Esophagus squamous epithelium (tissue), 5 donors: ENCODE data around the gene KIR3DL3. TPM values are rescaled to one million over a fixed set of nuclear protein-coding genes. Genes with fewer than 3 reads are reported as not detected.
"Not testable (repeated sequence)": the region's sequence is repeated elsewhere in the genome, so short reads cannot be mapped to it uniquely, and the experiment has no call there.

Experiments used
- DNase-seq: peaks from one replicate; lab custom pipeline; 2025; lab: John Stamatoyannopoulos, UW
- H3K27ac ChIP-seq, 4 donors: fragments of 200-600 bp; sonication (generic); one replicate each; pipeline ENCODE4 v1.5.1; 2016 to 2019; ENCODE audit warnings: mild to moderate bottlenecking in 1 of 4
- H3K27me3 ChIP-seq, 4 donors: fragments of 200-600 bp; sonication (generic); 1 replicate in 3 of 4; 2 replicates in 1 of 4; pipeline versions ENCODE4 v1.5.1 to v1.6.0; 2017 to 2021; ENCODE audit warnings: antibody characterized with exemption in 1 of 4
- H3K36me3 ChIP-seq, 3 donors: fragments of 200-600 bp; sonication (generic); one replicate each; pipeline ENCODE4 v1.5.1; 2016 to 2019
- H3K4me1 ChIP-seq, 3 donors: fragments of 200-600 bp; sonication (generic); one replicate each; pipeline ENCODE4 v1.5.1; 2017 to 2019
- H3K4me3 ChIP-seq, 4 donors: fragments of 200-600 bp; sonication (generic); 1 replicate in 3 of 4; 2 replicates in 1 of 4; pipeline ENCODE4 v1.5.1; 2016 to 2019; ENCODE audit warnings: mild to moderate bottlenecking in 2 of 4, moderate library complexity in 1 of 4
- H3K9me3 ChIP-seq, 3 donors: fragments of 200-600 bp; sonication (generic); one replicate each; pipeline ENCODE4 v1.5.1; 2016 to 2019
- CTCF ChIP-seq, 6 experiments: fragments of 450-650 bp in 4 of 6; fragments of 200-600 bp in 2 of 6; sonication (generic) in 2 of 6; IDR thresholded peaks; one replicate each; pipeline ENCODE4 v1.5.1; 2016 to 2019; ENCODE audit warnings: antibody characterized with exemption in 6 of 6, mild to moderate bottlenecking in 4 of 6, moderate library complexity in 4 of 6
- POLR2A ChIP-seq, 4 donors: fragments of 450-650 bp; IDR thresholded peaks; one replicate each; pipeline ENCODE4 v1.6.1; 2017; ENCODE audit warnings: antibody characterized with exemption in 4 of 4, mild to moderate bottlenecking in 4 of 4, moderate library complexity in 3 of 4
- WGBS, 2 donors: methylation state at CpG; one replicate each; pipeline ENCODE4 v1.1.5; 2018; 5-methylcytosine and 5-hydroxymethylcytosine counted together
- intact Hi-C: fragments of 100-400 bp; cut with DNase I; formaldehyde crosslinking; loops from one replicate; pipeline ENCODE4 v1.15.0; 2022
- total RNA-seq, 4 donors: library from RNA; depleted of rRNA; stranded (reverse); fragments of >200 nt; gene quantifications; one replicate each; pipeline ENCODE4 v1.1.0, GENCODE V29; 2016
- donor health status: DM: yes; HTN: yes; CAD: no.

Gene KIR3DL3
- not detected for total RNA-seq

DNA sequence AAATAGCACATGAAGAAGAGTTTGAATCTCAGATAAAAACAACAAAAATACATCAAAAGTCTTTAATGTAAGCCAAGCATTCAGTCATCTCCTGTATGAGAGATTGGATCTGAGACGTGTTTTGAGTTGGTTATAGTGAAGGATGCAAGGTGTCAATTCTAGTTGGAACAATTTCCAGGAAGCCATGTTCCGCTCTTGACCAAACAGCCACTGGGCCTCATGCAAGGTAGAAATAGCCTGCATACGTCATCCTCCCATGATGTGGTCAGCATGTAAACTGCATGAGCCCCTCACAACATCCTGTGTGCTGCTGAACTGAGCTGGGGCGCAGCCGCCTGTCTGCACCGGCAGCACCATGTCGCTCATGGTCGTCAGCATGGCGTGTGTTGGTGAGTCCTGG lies at the start of gene KIR3DL3:
TSS of gene KIR3DL3 (plus strand) at position 301 of the 400 bp plus-strand sequence. CDS start at position 356, 55 bp downstream.
- Histone ChIP-seq H3K27me3 (no peaks in the 10 kb centered on the region), H3K9me3 (peaks cover 0 to 15% (median 3%) of the 10 kb centered on the region in 3 donors), H3K36me3 (no peaks in the 10 kb centered on the region), H3K27ac (no peak within 1 kb of the TSS), H3K4me1 (no peaks in the 10 kb centered on the region), H3K4me3 (no peak within 1 kb of the TSS)
- 73 to 82% methylated on average over 3 to 7 of the region's 9 CpGs for WGBS, 2 donors
- intact Hi-C loops = no loop called here
- DNase-seq = no peak
- no peak for TF ChIP-seq POLR2A (IDR thresholded peaks at IDR 0.05)
- no peak for TF ChIP-seq CTCF (IDR thresholded peaks at IDR 0.05)

DNA sequence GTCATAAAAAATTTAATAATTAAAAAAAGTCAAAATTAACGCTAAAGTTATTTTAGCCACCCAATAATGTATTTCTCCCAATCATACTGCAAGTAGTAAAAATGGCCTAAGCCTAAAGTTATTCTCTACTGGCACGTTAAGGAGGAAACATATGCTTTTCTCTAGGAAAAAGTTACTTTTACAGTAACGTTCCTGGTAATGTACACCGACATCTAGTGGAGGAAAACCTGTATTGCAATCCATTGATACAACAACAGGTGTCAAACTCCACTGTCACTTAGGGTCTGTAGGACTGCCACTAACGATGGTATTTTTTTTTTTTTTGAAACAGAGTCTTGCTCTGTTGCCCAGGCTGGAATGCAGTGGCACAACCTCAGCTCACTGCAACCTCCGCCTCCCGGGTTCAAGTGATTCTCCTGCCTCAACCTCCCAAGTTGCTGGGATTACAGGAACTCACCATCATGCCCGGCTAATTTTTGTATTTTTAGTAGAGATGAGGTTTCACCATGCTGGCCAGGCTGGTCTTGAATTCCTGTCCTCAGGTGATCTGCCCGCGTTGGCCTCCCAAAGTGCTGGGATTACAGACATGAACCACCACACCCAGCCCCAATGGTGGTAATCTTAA lies 47.9 kb upstream of the KIR3DL3 start:
- not testable (repeated sequence) for H3K4me3 ChIP-seq, DNase-seq, H3K4me1 ChIP-seq, H3K27ac ChIP-seq, H3K36me3 ChIP-seq, H3K9me3 ChIP-seq
- peaks cover 0 to 17% (median 2%) of the 10 kb centered on the region in 4 donors for H3K27me3 ChIP-seq
- TF ChIP-seq CTCF (IDR thresholded peaks at IDR 0.05) = peak; percentile 61 to 81 (median 66)
- WGBS, 2 donors = 18 to 21% methylated on average over 10 of the region's 10 CpGs
- intact Hi-C loops = loop anchor here (5.0 kb wide), 1 partner anchor 194 kb away; no protein-coding TSS in a partner anchor

DNA sequence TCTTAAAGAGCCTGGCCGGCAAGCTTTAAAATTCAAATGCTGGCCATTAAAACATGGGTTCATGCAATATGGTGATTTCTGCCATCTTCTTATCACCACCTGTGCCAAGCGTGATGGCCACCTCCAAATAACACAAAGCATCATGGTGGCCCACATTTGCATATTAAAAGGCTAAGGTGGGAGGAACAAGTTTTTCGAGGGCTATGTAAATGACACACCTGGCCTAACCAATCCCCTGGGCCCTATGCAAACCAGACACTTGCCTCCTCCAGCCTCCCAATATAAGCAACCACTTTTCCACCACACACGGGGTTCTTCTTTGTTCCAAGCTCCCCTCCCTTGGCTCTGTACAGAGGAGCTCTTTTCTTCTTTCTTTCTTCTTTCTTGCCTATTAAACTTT lies 47.0 kb upstream of the KIR3DL3 start:
- no peak overlapping the region for H3K27ac ChIP-seq
- no peaks in the 10 kb centered on the region for H3K4me1 ChIP-seq
- no peaks in the 10 kb centered on the region for H3K36me3 ChIP-seq
- TF ChIP-seq POLR2A (IDR thresholded peaks at IDR 0.05) (no peak), CTCF (IDR thresholded peaks at IDR 0.05) (no peak)
- DNase-seq = no peak
- intact Hi-C loops = loop anchor here (5.0 kb wide), 1 partner anchor 195 kb away; no protein-coding TSS in a partner anchor
- no peaks in the 10 kb centered on the region for H3K9me3 ChIP-seq
- WGBS, 2 donors = 47 to 56% methylated on average over 4 of the region's 4 CpGs
- no peak overlapping the region for H3K4me3 ChIP-seq
- H3K27me3 ChIP-seq = peaks cover 0 to 15% (median 2%) of the 10 kb centered on the region in 4 donors

DNA sequence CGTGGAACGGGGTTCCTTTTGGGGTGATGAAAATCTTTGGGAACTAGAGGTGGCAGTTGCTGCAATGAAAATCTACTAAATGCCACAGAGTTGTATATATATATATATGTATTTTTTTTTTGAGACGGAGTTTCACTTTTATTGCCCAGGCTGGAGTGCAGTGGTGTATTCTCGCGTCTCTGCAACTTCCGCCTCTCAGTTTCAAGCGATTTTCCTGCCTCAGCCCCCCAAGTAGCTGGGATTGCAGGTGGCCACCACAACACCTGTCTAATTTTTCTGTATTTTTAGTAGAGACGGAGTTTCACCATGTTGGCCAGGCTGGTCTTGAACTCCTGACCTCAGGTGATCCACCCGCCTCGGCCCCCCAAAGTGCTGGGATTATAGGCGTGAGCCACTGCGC lies 42.6 kb upstream of the KIR3DL3 start:
- intact Hi-C loops, H3K27ac ChIP-seq, H3K36me3 ChIP-seq, DNase-seq, H3K9me3 ChIP-seq, H3K4me1 ChIP-seq, H3K4me3 ChIP-seq: not testable (repeated sequence)
- peaks cover 0 to 15% (median 2%) of the 10 kb centered on the region in 4 donors for H3K27me3 ChIP-seq
- WGBS, 2 donors = 72 to 86% methylated on average over 12 of the region's 12 CpGs

DNA sequence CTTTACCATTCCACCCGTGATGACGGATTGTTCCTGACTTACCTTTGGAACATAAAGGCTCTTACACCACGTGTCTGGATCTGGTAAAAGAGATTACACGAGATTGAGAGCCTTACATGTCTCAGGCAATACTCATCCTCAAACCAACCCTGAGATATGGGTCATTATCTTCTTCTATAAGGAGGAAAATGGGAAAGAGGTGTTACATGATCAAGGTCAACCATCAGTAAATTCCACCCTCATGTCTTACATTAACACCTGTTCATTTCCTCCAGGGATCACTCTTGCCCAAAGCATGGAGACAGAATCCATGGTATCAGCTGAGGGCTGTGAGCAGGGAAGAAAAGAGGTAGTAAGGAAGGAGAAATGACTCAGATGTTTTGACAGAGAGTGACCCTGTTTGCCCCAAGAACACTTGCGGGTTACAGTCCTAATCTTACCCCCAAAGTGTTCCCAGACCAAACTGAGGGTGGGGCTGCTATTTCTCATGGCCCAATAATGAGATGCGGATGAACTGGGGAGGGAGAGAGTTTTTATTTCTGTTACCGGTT lies 41.9 kb upstream of the KIR3DL3 start:
- no peaks in the 10 kb centered on the region for H3K36me3 ChIP-seq

More for the DNA sequence above, 41.9 kb upstream of the KIR3DL3 start:
- intact Hi-C loops = no loop called here
- H3K4me1 ChIP-seq = no peaks in the 10 kb centered on the region
- no peak overlapping the region for H3K27ac ChIP-seq
- DNase-seq = no peak
- TF ChIP-seq CTCF (IDR thresholded peaks at IDR 0.05) = no peak
- TF ChIP-seq POLR2A (IDR thresholded peaks at IDR 0.05) = no peak
- H3K4me3 ChIP-seq = no peak overlapping the region
- H3K27me3 ChIP-seq = peaks cover 0 to 10% (median under 1%) of the 10 kb centered on the region in 4 donors
- H3K9me3 ChIP-seq = no peaks in the 10 kb centered on the region
- 42 to 46% methylated on average over 7 of the region's 7 CpGs for WGBS, 2 donors
